ENCODE data around the gene WNT2.

- TF ChIP-seq EZH2 (IDR thresholded peaks at IDR 0.05) (no peak), POLR2AphosphoS5 (IDR thresholded peaks at IDR 0.05; ENCODE audit: borderline replicate concordance, low read depth, low read length) (no peak)
Measured at GRCh38 chr7:117364339-117365080, 41.7 kb upstream of the WNT2 start.
